Epithelial cell of proximal tubule (primary cell): Measurements from ENCODE around the gene GPR153. TPM values are rescaled to one million over a fixed set of nuclear protein-coding genes. Genes with fewer than 3 reads are reported as not detected.
A peak's percentile ranks its signal among the peaks of the same experiment; 100 is the strongest.

ENCODE experiments used
- DNase-seq: peaks from one replicate; pipeline ENCODE4 v3.0.0-alpha.2; 2011; ENCODE audit warnings: low read depth
- H3K4me3 ChIP-seq: 2 replicates; pipeline ENCODE4 v1.5.1; 2011; ENCODE audit warnings: low read depth, mild to moderate bottlenecking, low read length
- CTCF ChIP-seq: conservative IDR thresholded peaks from 2 replicates; pipeline ENCODE4 v1.5.1; 2012; ENCODE audit warnings: low read depth, mild to moderate bottlenecking, low read length
- total RNA-seq: library from RNA; depleted of rRNA; stranded (reverse); fragments of >200 nt; gene quantifications from 2 replicates; pipeline ENCODE4 v1.2.3, GENCODE V29; 2015

Gene GPR153
- total RNA-seq, 1 donor from 2014 or later: 6.4 TPM

GRCh38 chr1:6208723-6209660 lies 51.9 kb downstream of the GPR153 start:
- no peak for DNase-seq
- no peak overlapping the region for H3K4me3 ChIP-seq

GRCh38 chr1:6207921-6208320 lies 53.0 kb downstream of the GPR153 start:
- H3K4me3 ChIP-seq: no peak overlapping the region
- TF ChIP-seq CTCF: no peak
- DNase-seq: no peak

More at GRCh38 chr1:6208723-6209660, 51.9 kb downstream of the GPR153 start:
- no peak for TF ChIP-seq CTCF

GRCh38 chr1:6207075-6207885 lies 53.6 kb downstream of the GPR153 start:
- no peak for TF ChIP-seq CTCF
- H3K4me3 ChIP-seq: peak overlapping the region; percentile 90
- no peak for DNase-seq

- DNase-seq: no peak
- no peak for TF ChIP-seq CTCF
- peak overlapping the region; percentile 90 for H3K4me3 ChIP-seq
Measured at GRCh38 chr1:6206520-6206855, 54.4 kb downstream of the GPR153 start.

GRCh38 chr1:6205849-6206519 lies 54.9 kb downstream of the GPR153 start, which contains the start of gene RNF207:
Gene RNF207 (plus strand): TSS chr1:6206119. CDS start chr1:6206536, 417 bp downstream.
- H3K4me3 ChIP-seq: peak within 1 kb of the TSS; percentile 90
- DNase-seq: no peak
- TF ChIP-seq CTCF: no peak

GRCh38 chr1:6202256-6202655 lies 58.6 kb downstream of the GPR153 start:
- no peak for TF ChIP-seq CTCF
- no peak for DNase-seq
- H3K4me3 ChIP-seq: no peak overlapping the region
